KBM-7 (cell line): ENCODE data around the gene SLC27A4.
A peak's percentile ranks its signal among the peaks of the same experiment; 100 is the strongest.

Experiments
- DNase-seq: peaks from one replicate; pipeline ENCODE4 v3.0.0-alpha.2; 2015
- in situ Hi-C: fragments of 300-500 bp; cut with MboI; formaldehyde crosslinking; loops from 2 replicates; pipeline ENCODE4 v1.14.3; 2020; ENCODE audit warnings: low sequenced_read_pairs, low pct_unique_long_range_greater_than_20kb, mixed read lengths

SLC27A4 gene

GRCh38 chr9:128385496-128386460, 45.5 kb downstream of the SLC27A4 start:
- in situ Hi-C loops = no loop called here
- DNase-seq = no peak

GRCh38 chr9:128388150-128388549, 47.8 kb downstream of the SLC27A4 start:
- DNase-seq = no peak
- in situ Hi-C loops = no loop called here

- DNase-seq = no peak
- in situ Hi-C loops = no loop called here
These were observed 49.2 kb downstream of the SLC27A4 start for GRCh38 chr9:128389395-128390149.

- DNase-seq = no peak
- in situ Hi-C loops = no loop called here
These were observed 50.0 kb downstream of the SLC27A4 start for GRCh38 chr9:128390150-128390812.

- in situ Hi-C loops = no loop called here
- no peak for DNase-seq
These were observed 50.7 kb downstream of the SLC27A4 start for GRCh38 chr9:128390813-128391711.

- no peak for DNase-seq
- in situ Hi-C loops = no loop called here
These were observed 51.6 kb downstream of the SLC27A4 start for GRCh38 chr9:128391956-128392301.

GRCh38 chr9:128392302-128393144, 52.2 kb downstream of the SLC27A4 start:
- in situ Hi-C loops = no loop called here
- DNase-seq = no peak

- no peak for DNase-seq
- in situ Hi-C loops = no loop called here
These were observed 52.9 kb downstream of the SLC27A4 start for GRCh38 chr9:128393145-128393775.

- no peak for DNase-seq
- in situ Hi-C loops = no loop called here
These were observed 53.6 kb downstream of the SLC27A4 start for GRCh38 chr9:128393970-128394369.

GRCh38 chr9:128394379-128395168, 54.2 kb downstream of the SLC27A4 start:
- in situ Hi-C loops = no loop called here
- no peak for DNase-seq

GRCh38 chr9:128396970-128397613, 56.8 kb downstream of the SLC27A4 start:
- in situ Hi-C loops = no loop called here
- DNase-seq = peak; percentile 71

- in situ Hi-C loops = no loop called here
These were observed 57.5 kb downstream of the SLC27A4 start for GRCh38 chr9:128397831-128398230.

GRCh38 chr9:128399861-128400260, 59.5 kb downstream of the SLC27A4 start:
- in situ Hi-C loops = no loop called here
- DNase-seq = no peak

More at GRCh38 chr9:128397831-128398230, 57.5 kb downstream of the SLC27A4 start:
- no peak for DNase-seq

- DNase-seq = no peak
- in situ Hi-C loops = no loop called here
These were observed 64.2 kb downstream of the SLC27A4 start for GRCh38 chr9:128404560-128404959.

GRCh38 chr9:128405077-128405779, 64.9 kb downstream of the SLC27A4 start:
- DNase-seq = no peak
- in situ Hi-C loops = no loop called here

- DNase-seq = no peak
- in situ Hi-C loops = no loop called here
These were observed 65.4 kb downstream of the SLC27A4 start for GRCh38 chr9:128405780-128406171.
